Measurements from ENCODE around the gene RIMBP2. TPM values are rescaled to one million over a fixed set of nuclear protein-coding genes. Genes with fewer than 3 reads are reported as not detected.

RIMBP2 gene
- total and polyA plus RNA-seq, 2 experiments from 2014 or later = 0.31 to 0.37 TPM

DNA sequence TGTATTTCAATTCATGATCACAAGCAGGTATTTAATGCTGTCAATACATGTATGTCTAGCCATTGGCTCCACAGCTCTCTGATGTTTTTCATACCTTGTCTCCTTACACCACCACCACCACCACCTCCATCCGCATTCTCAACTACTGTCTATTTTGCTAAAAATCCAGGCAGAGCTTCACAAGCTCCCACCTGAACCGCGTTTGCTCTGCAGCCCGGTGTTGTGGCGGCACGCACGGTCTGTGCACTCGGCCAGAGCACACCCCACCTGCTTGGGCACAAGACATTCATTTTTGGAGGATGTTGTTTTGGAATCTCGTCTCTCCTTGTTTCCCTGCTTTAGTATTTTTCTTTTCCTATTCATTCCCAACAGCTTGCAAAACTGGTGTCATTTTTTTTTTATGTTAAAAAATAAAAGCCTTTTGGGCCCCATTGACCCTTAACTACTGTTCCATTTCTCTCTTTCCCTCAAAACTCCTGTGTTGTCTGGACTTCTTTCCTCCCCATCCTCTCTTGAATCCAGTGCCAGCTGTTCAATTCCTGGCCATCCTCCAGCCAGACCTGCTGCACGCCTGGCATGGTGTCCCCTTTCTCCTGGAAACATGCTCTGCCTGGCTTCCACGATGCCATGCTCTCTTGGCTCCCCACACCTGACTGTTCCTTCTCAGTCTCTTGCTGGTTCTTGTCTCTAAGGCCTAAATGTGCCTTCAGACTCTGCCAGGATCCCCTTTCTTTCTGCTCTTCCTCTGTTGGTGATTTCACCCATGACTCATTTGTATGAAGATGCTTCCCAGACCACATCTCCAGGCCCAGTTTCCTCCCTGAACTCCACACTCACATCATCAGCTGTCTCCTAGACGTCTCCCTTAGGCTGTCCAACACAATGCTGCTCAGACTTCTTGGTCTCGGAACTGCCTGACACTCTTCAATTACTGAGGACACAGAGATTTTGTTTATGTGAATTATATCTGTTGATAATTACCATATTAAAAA, 340.5 kb downstream of the RIMBP2 start (continued):
- TF ChIP-seq ZNF462 (CRISPR knock-in tag; IDR thresholded peaks at IDR 0.05) (no peak), EZH2phosphoT487 (IDR thresholded peaks at IDR 0.05; ENCODE audit: unreplicated experiment) (no peak), CREB1 (CRISPR knock-in tag; IDR thresholded peaks at IDR 0.05; ENCODE audit: low read depth) (no peak), ETS1 (IDR thresholded peaks at IDR 0.05) (no peak), ZNF114 (CRISPR knock-in tag; IDR thresholded peaks at IDR 0.05) (no peak), JUNB (IDR thresholded peaks at IDR 0.05; ENCODE audit: unreplicated experiment) (no peak), NANOG (IDR thresholded peaks at IDR 0.05; ENCODE audit: borderline replicate concordance) (no peak)

DNA sequence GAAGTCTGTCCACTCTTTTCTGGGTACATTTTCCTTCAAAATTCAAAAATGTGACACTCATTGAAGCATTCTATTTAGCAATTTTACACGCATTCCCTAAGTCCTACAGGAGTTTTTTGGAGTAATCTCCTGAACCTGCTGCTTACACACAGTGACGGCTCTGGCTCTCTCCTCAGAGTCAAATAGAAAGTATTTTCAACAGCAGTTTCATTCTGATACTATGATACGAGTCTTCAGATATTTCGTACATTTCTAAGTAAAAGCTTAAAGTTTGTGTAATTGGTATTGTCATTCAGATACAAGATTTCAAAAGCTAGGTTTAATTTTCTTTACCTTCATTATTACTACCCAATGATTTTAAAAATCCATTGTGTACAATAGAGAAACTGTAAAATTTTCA, 342.0 kb downstream of the RIMBP2 start:
- H3F3A ChIP-seq (replicated peaks; ENCODE audit: low read depth) = no peaks in the 10 kb centered on the region
- Mint-ChIP-seq H3K9me3 (peaks cover 96% of the 10 kb centered on the region), H3K27ac (no peak overlapping the region), H3K4me3 (no peak overlapping the region), H3K36me3 (ENCODE audit: low read depth) (peaks cover 37% of the 10 kb centered on the region), H3K4me1 (no peaks in the 10 kb centered on the region), H3K27me3 (ENCODE audit: insufficient read depth, low read depth, poor library complexity) (peaks cover 5% of the 10 kb centered on the region)
- no peak overlapping the region for H2AFZ ChIP-seq
- H3K79me2 ChIP-seq (replicated peaks; ENCODE audit: insufficient read depth) = no peaks in the 10 kb centered on the region
- no peaks in the 10 kb centered on the region for H3K4me1 ChIP-seq (ENCODE audit: insufficient read depth)
- no peak overlapping the region for H3K4me2 ChIP-seq
- H3K36me3 ChIP-seq (ENCODE audit: insufficient read depth) = no peaks in the 10 kb centered on the region
- H3K4me3 ChIP-seq = no peak overlapping the region
- H3K9me2 ChIP-seq (ENCODE audit: insufficient read depth) = no peaks in the 10 kb centered on the region
- H3K27me3 ChIP-seq (ENCODE audit: insufficient read depth) = no peaks in the 10 kb centered on the region
- no peak overlapping the region for H3K27ac ChIP-seq (ENCODE audit: low read depth)
- no peaks in the 10 kb centered on the region for H4K20me1 ChIP-seq (replicated peaks; ENCODE audit: insufficient read depth)
- no peak for ATAC-seq
- no peak for DNase-seq (ENCODE audit: low spot score)
- no peak for TF ChIP-seq EZH2 (IDR thresholded peaks at IDR 0.05; ENCODE audit: low read depth, unreplicated experiment)
- TF ChIP-seq POLR2AphosphoS5 (IDR thresholded peaks at IDR 0.05; ENCODE audit: low read depth) = no peak
- no peak for TF ChIP-seq EZH2phosphoT487 (IDR thresholded peaks at IDR 0.05; ENCODE audit: unreplicated experiment)
- no peak for TF ChIP-seq ETS1 (IDR thresholded peaks at IDR 0.05)
- no peak for TF ChIP-seq NANOG (IDR thresholded peaks at IDR 0.05; ENCODE audit: borderline replicate concordance)
